ENCODE measurements around the gene SORCS2. TPM values are rescaled to one million over a fixed set of nuclear protein-coding genes. Genes with fewer than 3 reads are reported as not detected.

The SORCS2 gene
- total RNA-seq, 4 donors from 2014 or later: 0.53 to 9.9 (median 0.90) TPM

- Histone ChIP-seq H3K36me3 (no peaks in the 10 kb centered on the region), H3K27ac (no peak overlapping the region), H3K27me3 (no peaks in the 10 kb centered on the region), H3K9me3 (no peaks in the 10 kb centered on the region), H3K4me3 (no peak overlapping the region), H3K4me1 (no peaks in the 10 kb centered on the region)
- TF ChIP-seq CTCF (IDR thresholded peaks at IDR 0.05): no peak
- TF ChIP-seq POLR2A (IDR thresholded peaks at IDR 0.05): no peak
- no peak for DNase-seq
These were observed 34.7 kb downstream of the SORCS2 start for GRCh38 chr4:7227008-7227407.

GRCh38 chr4:7228734-7229133 lies 36.4 kb downstream of the SORCS2 start:
- no peak overlapping the region for H3K27ac ChIP-seq
- no peaks in the 10 kb centered on the region for H3K4me1 ChIP-seq
- H3K36me3 ChIP-seq: no peaks in the 10 kb centered on the region
- no peaks in the 10 kb centered on the region for H3K27me3 ChIP-seq
- H3K4me3 ChIP-seq: no peak overlapping the region
- no peak for DNase-seq
- no peak for TF ChIP-seq POLR2A (IDR thresholded peaks at IDR 0.05)
- no peak for TF ChIP-seq CTCF (IDR thresholded peaks at IDR 0.05)
- H3K9me3 ChIP-seq: no peaks in the 10 kb centered on the region

GRCh38 chr4:7232061-7232650 lies 39.8 kb downstream of the SORCS2 start:
- Histone ChIP-seq H3K9me3 (no peaks in the 10 kb centered on the region), H3K4me3 (no peak overlapping the region), H3K4me1 (no peaks in the 10 kb centered on the region), H3K36me3 (no peaks in the 10 kb centered on the region), H3K27ac (no peak overlapping the region), H3K27me3 (no peaks in the 10 kb centered on the region)
- no peak for DNase-seq
- TF ChIP-seq CTCF (IDR thresholded peaks at IDR 0.05): no peak
- TF ChIP-seq POLR2A (IDR thresholded peaks at IDR 0.05): no peak

- Histone ChIP-seq H3K4me3 (no peak overlapping the region), H3K9me3 (no peaks in the 10 kb centered on the region), H3K36me3 (no peaks in the 10 kb centered on the region), H3K27me3 (no peaks in the 10 kb centered on the region), H3K4me1 (no peaks in the 10 kb centered on the region), H3K27ac (no peak overlapping the region)
- DNase-seq: no peak
- TF ChIP-seq CTCF (IDR thresholded peaks at IDR 0.05) (no peak), POLR2A (IDR thresholded peaks at IDR 0.05) (no peak)
These were observed 40.8 kb downstream of the SORCS2 start for GRCh38 chr4:7233006-7233580.

GRCh38 chr4:7233601-7234000 lies 41.3 kb downstream of the SORCS2 start:
- Histone ChIP-seq H3K9me3 (peaks cover 0 to 3% (median 0%) of the 10 kb centered on the region in 4 donors), H3K27me3 (no peaks in the 10 kb centered on the region), H3K4me3 (no peak overlapping the region), H3K4me1 (no peaks in the 10 kb centered on the region), H3K27ac (no peak overlapping the region), H3K36me3 (no peaks in the 10 kb centered on the region)
- TF ChIP-seq CTCF (IDR thresholded peaks at IDR 0.05) (no peak), POLR2A (IDR thresholded peaks at IDR 0.05) (no peak)
- no peak for DNase-seq

Data from Peyer's patch (tissue), 4 donors.